ENCODE data around the gene RREB1. TPM values are rescaled to one million over a fixed set of nuclear protein-coding genes. Genes with fewer than 3 reads are reported as not detected.

Gene RREB1
- total and polyA plus RNA-seq, 2 of the 4 experiments (the other 2 are of a cell fraction), result 8.4 to 14.5 TPM

- in situ Hi-C loops (cut with MboI; ENCODE audit: low sequenced_read_pairs), result no loop called here
- Histone ChIP-seq H2BK20ac (ENCODE audit: low read depth, low read length) (no peak overlapping the region), H3K4me3 (ENCODE audit: insufficient read depth, low read depth, low read length) (no peak overlapping the region), H3K56ac (ENCODE audit: extremely low read depth, insufficient read depth, low read length) (no peak overlapping the region), H4K91ac (ENCODE audit: insufficient read depth, low read depth, low read length) (no peak overlapping the region), H3K9ac (ENCODE audit: low read depth, low read length) (no peak overlapping the region), H3K23ac (ENCODE audit: low read depth, low read length) (no peak overlapping the region), H3K9me3 (ENCODE audit: control insufficient read depth, insufficient read depth, low read length) (no peaks in the 10 kb centered on the region), H2BK120ac (ENCODE audit: low read depth, low read length) (no peak overlapping the region), H3K18ac (ENCODE audit: low read depth, low read length) (no peak overlapping the region), H3K27ac (ENCODE audit: insufficient read depth, low read length) (no peak overlapping the region), H2AK9ac (replicated peaks; ENCODE audit: low read depth, low read length, poor library complexity) (no peak overlapping the region), H3K14ac (replicated peaks; ENCODE audit: low read depth, low read length) (no peak overlapping the region), H3K4me2 (ENCODE audit: low read depth, low read length) (no peak overlapping the region), H3K4me1 (ENCODE audit: control insufficient read depth, insufficient read depth, low read length) (peaks cover 11% of the 10 kb centered on the region), H3K27me3 (ENCODE audit: control insufficient read depth, insufficient read depth, low read length) (no peaks in the 10 kb centered on the region), H4K8ac (ENCODE audit: low read depth in 2 of 2, low read length in 2 of 2) (no peak overlapping the region), H4K20me1 (ENCODE audit: insufficient read depth, low read length) (peaks cover 78% of the 10 kb centered on the region), H2BK5ac (ENCODE audit: low read depth, low read length, poor library complexity, severe bottlenecking) (no peak overlapping the region), H2AFZ (replicated peaks; ENCODE audit: low read length, poor library complexity) (no peak overlapping the region), H3K9me1 (ENCODE audit: insufficient read depth, low read length) (peaks cover 26% of the 10 kb centered on the region), H3K4ac (ENCODE audit: low read depth, low read length) (no peak overlapping the region), H2AK5ac (ENCODE audit: low read depth, low read length) (no peak overlapping the region), H3K79me1 (ENCODE audit: low read depth in 1 of 2, low read length in 2 of 2) (peaks cover 26 to 80% of the 10 kb centered on the region in 2 experiments), H4K5ac (ENCODE audit: low read depth, low read length) (no peak overlapping the region), H3K36me3 (ENCODE audit: control insufficient read depth, insufficient read depth, low read length) (no peaks in the 10 kb centered on the region), H2BK15ac (ENCODE audit: low read depth, low read length) (no peak overlapping the region)
- no TSS peak for BruUV-seq (replicated peaks)
- ATAC-seq (ENCODE audit: low read depth) (no peak), DNase-seq (no peak)
- intact Hi-C loops (cut with micrococcal nuclease), result no loop called here
- POLR2A ChIA-PET (ENCODE audit: unreplicated experiment), result no interaction called here
- CTCF ChIA-PET, result interaction anchor here (0.7 kb wide), 1 partner anchor 107 kb away, joined by 4 read pairs; no protein-coding TSS in a partner anchor
- 100% methylated on average over 1 of the region's 8 CpGs; no CpG with 5 or more reads in 1 of the 2 experiments for WGBS, 2 experiments (ENCODE audit: extremely low coverage in 2 of 2, insufficient read length in 1 of 2)
- TF ChIP-seq FOS (IDR thresholded peaks at IDR 0.05; ENCODE audit: low read depth, low read length) (no peak), CHD1 (IDR thresholded peaks at IDR 0.05; ENCODE audit: low read depth, low read length) (no peak), RCOR1 (IDR thresholded peaks at IDR 0.05; ENCODE audit: insufficient replicate concordance, low read length) (no peak), RFX5 (IDR thresholded peaks at IDR 0.05; ENCODE audit: low read depth, low read length) (no peak), NFE2L2 (IDR thresholded peaks at IDR 0.05; ENCODE audit: low read depth, low read length) (no peak), SMC3 (IDR thresholded peaks at IDR 0.05; ENCODE audit: low read depth, low read length) (no peak), BHLHE40 (IDR thresholded peaks at IDR 0.05; ENCODE audit: low read depth, low read length) (no peak), ELK1 (IDR thresholded peaks at IDR 0.05; ENCODE audit: borderline replicate concordance, low read depth, low read length) (no peak), CEBPB (IDR thresholded peaks at IDR 0.05; ENCODE audit: low read depth, low read length) (no peak), RAD21 (IDR thresholded peaks at IDR 0.05; ENCODE audit: low read length) (no peak), MAFK (IDR thresholded peaks at IDR 0.05; ENCODE audit: low read depth, low read length) (no peak)
- dilution Hi-C loops (cut with HindIII; ENCODE audit: low sequenced_read_pairs, unreplicated experiment), result no loop called here
Measured at GRCh38 chr6:7132398-7133035, 24.8 kb downstream of the RREB1 start.
